Effector CD8-positive, alpha-beta T cell (primary cell): ENCODE data around the gene FLT4.

Source experiments
- DNase-seq: peaks from one replicate; lab custom pipeline; 2025; lab: John Stamatoyannopoulos, UW

FLT4 gene

GRCh38 chr5:180592176-180592575 is 57.2 kb downstream of the FLT4 start:
- no peak for DNase-seq

GRCh38 chr5:180591311-180591887 is 58.0 kb downstream of the FLT4 start, which contains the start of gene SCGB3A1:
SCGB3A1 (minus strand) TSS chr5:180591499; CDS start chr5:180591462, 37 bp downstream.
- no peak for DNase-seq

GRCh38 chr5:180590543-180591310 is 58.7 kb downstream of the FLT4 start:
- DNase-seq = no peak

- no peak for DNase-seq
Measured at GRCh38 chr5:180589771-180590542, 59.4 kb downstream of the FLT4 start.

GRCh38 chr5:180586870-180587269 is 62.5 kb downstream of the FLT4 start:
- DNase-seq = no peak

GRCh38 chr5:180586204-180586603 is 63.2 kb downstream of the FLT4 start:
- DNase-seq = no peak

- no peak for DNase-seq
Measured at GRCh38 chr5:180583738-180584137, 65.7 kb downstream of the FLT4 start.

- no peak for DNase-seq
Measured at GRCh38 chr5:180580681-180581080, 68.7 kb downstream of the FLT4 start.

GRCh38 chr5:180575571-180575970 is 73.8 kb downstream of the FLT4 start:
- DNase-seq = no peak

- no peak for DNase-seq
Measured at GRCh38 chr5:180568914-180569313, 80.5 kb downstream of the FLT4 start.

- no peak for DNase-seq
Measured at GRCh38 chr5:180563994-180564393, 85.4 kb downstream of the FLT4 start.

GRCh38 chr5:180558232-180558631 is 91.2 kb downstream of the FLT4 start:
- no peak for DNase-seq

GRCh38 chr5:180557217-180557809 is 92.1 kb downstream of the FLT4 start:
- no peak for DNase-seq

- DNase-seq = no peak
Measured at GRCh38 chr5:180555168-180555921, 94.1 kb downstream of the FLT4 start.

GRCh38 chr5:180553530-180553929 is 95.9 kb downstream of the FLT4 start:
- DNase-seq = no peak
